WTC11 (cell line): Measurements from ENCODE around the gene RUNX2.

ENCODE experiments used
- CTCF ChIP-seq: fragments of 200-600 bp; IDR thresholded peaks from 2 replicates; pipeline ENCODE4 v1.8.0; 2022; ENCODE audit warnings: antibody characterized with exemption
- GABPB1 ChIP-seq: sonication (generic); formaldehyde crosslinking; IDR thresholded peaks from 2 replicates; pipeline ENCODE4 v1.8.1; 2023; ENCODE audit warnings: mild to moderate bottlenecking, missing genetic modification reagents
- IRF2 ChIP-seq: sonication (generic); formaldehyde crosslinking; IDR thresholded peaks from 2 replicates; pipeline ENCODE4 v1.8.0; 2022; ENCODE audit warnings: low read depth, missing genetic modification reagents, borderline replicate concordance
- NR2C2 ChIP-seq: sonication (generic); formaldehyde crosslinking; IDR thresholded peaks from 2 replicates; pipeline ENCODE4 v1.8.0; 2022; ENCODE audit warnings: mild to moderate bottlenecking, missing genetic modification reagents
- OVOL2 ChIP-seq: fragments of 250-450 bp; sonication (Bioruptor Pico); IDR thresholded peaks from 2 replicates; pipeline ENCODE4 v1.9.0; 2021; ENCODE audit warnings: mild to moderate bottlenecking, borderline replicate concordance
- SP1 ChIP-seq: sonication (generic); formaldehyde crosslinking; conservative IDR thresholded peaks from 2 replicates; pipeline ENCODE4 v1.8.1; 2022; ENCODE audit warnings: missing genetic modification reagents
- STAT6 ChIP-seq: sonication (generic); formaldehyde crosslinking; conservative IDR thresholded peaks from 2 replicates; pipeline ENCODE4 v1.8.1; 2023; ENCODE audit warnings: mild to moderate bottlenecking, low read depth, missing genetic modification reagents, moderate library complexity
- USF1 ChIP-seq: sonication (generic); formaldehyde crosslinking; IDR thresholded peaks from 2 replicates; pipeline ENCODE4 v1.8.0; 2022; ENCODE audit warnings: mild to moderate bottlenecking, missing genetic modification reagents
- ZNF121 ChIP-seq: sonication (generic); formaldehyde crosslinking; IDR thresholded peaks from 2 replicates; pipeline ENCODE4 v1.8.0; 2023; ENCODE audit warnings: missing genetic modification reagents
- ZNF232 ChIP-seq: sonication (generic); formaldehyde crosslinking; IDR thresholded peaks from 2 replicates; pipeline ENCODE4 v1.8.0; 2022; ENCODE audit warnings: mild to moderate bottlenecking, missing genetic modification reagents
- TF ChIP-seq, protein P1 (sequence below): sonication (generic); formaldehyde crosslinking; IDR thresholded peaks from 2 replicates; pipeline ENCODE4 v1.8.1; 2023; ENCODE audit warnings: mild to moderate bottlenecking, missing genetic modification reagents, moderate library complexity
- TF ChIP-seq, protein P2 (sequence below): sonication (generic); formaldehyde crosslinking; IDR thresholded peaks from 2 replicates; pipeline ENCODE4 v1.8.1; 2022; ENCODE audit warnings: mild to moderate bottlenecking, missing genetic modification reagents, moderate library complexity, borderline replicate concordance

- no peak for TF ChIP-seq CTCF
- TF ChIP-seq, protein P1, sequence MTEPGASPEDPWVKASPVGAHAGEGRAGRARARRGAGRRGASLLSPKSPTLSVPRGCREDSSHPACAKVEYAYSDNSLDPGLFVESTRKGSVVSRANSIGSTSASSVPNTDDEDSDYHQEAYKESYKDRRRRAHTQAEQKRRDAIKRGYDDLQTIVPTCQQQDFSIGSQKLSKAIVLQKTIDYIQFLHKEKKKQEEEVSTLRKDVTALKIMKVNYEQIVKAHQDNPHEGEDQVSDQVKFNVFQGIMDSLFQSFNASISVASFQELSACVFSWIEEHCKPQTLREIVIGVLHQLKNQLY: no peak
- TF ChIP-seq NR2C2 (CRISPR knock-in tag): no peak
- TF ChIP-seq, protein P2, sequence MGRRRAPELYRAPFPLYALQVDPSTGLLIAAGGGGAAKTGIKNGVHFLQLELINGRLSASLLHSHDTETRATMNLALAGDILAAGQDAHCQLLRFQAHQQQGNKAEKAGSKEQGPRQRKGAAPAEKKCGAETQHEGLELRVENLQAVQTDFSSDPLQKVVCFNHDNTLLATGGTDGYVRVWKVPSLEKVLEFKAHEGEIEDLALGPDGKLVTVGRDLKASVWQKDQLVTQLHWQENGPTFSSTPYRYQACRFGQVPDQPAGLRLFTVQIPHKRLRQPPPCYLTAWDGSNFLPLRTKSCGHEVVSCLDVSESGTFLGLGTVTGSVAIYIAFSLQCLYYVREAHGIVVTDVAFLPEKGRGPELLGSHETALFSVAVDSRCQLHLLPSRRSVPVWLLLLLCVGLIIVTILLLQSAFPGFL: no peak
- TF ChIP-seq IRF2: no peak
- no peak for TF ChIP-seq ZNF232 (CRISPR knock-in tag)
- no peak for TF ChIP-seq USF1
- no peak for TF ChIP-seq GABPB1 (CRISPR knock-in tag)
- TF ChIP-seq SP1: no peak
- TF ChIP-seq OVOL2 (CRISPR knock-in tag): no peak
- TF ChIP-seq ZNF121 (CRISPR knock-in tag): no peak
- TF ChIP-seq STAT6: no peak
Observed at GRCh38 chr6:45590226-45590625, 262.1 kb downstream of the RUNX2 start.
